Right renal cortex interstitium (tissue), 3 donors: Measurements from ENCODE around the gene PRR7. TPM values are rescaled to one million over a fixed set of nuclear protein-coding genes. Genes with fewer than 3 reads are reported as not detected.
"Not testable (repeated sequence)": the region's sequence is repeated elsewhere in the genome, so short reads cannot be mapped to it uniquely, and the experiment has no call there.

Experiments used
- DNase-seq, 3 donors: peaks; one replicate each; pipeline ENCODE4 v3.0.0-alpha.2; 2013; ENCODE audit warnings: low read depth in 3 of 3, low spot score in 2 of 3
- polyA plus RNA-seq, 3 donors: library from polyadenylated mRNA; unstranded; fragments of 120-200 nt; gene quantifications; one replicate each; pipeline ENCODE4 v1.2.1, GENCODE V29; 2013; ENCODE audit not compliant: insufficient read length in 3 of 3

PRR7 gene
- polyA plus RNA-seq, 3 donors: 0.95 to 1.1 (median 0.97) TPM

DNA sequence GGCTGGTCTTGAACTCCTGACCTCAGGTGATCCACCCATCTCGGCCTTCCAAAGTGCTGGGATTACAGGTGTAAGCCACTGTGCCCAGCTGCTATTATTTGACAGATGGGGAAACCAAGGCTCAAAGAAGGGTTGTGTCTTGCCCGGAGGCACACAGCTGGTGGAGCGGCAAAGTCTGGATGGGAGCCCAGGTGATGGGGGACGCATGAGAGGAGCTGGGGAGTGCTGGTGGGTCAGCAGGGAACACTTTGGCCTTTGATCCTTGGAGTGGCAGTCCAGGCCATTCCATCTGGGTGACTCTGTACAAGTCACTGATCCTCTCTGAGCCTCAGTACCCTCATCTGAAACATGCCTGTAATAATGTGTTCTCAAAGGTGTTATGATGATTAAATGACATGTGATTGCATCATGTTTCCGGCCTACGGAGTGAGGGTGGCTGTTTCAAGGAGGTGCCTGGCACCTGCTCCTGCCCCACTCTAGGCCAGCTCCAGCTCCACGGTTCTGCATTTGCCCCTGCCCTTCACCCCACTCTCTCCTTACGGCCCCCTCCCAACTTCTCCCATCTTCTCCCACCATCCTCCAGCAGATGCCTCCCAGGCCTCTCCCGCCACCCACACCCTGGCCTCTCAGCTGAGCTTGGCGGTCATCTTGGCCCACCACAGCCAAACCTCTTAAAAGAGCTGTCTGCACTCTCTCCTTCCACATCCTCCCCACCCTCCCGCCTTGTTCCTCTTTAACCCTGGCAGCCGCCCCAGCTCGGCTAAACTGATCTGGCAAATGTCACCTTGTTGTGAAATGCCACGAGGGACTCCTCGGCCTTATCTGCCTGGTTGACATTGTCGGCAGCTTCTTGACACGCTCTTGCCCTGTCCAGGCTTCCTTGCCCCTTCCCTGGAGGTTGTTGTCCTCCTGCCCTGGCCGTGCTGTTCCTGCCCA, 32.4 kb downstream of the PRR7 start:
- DNase-seq: no peak

GRCh38 chr5:177479774-177480173, 33.2 kb downstream of the PRR7 start:
- no peak for DNase-seq

- DNase-seq: no peak
These were observed 35.8 kb downstream of the PRR7 start for GRCh38 chr5:177482359-177482795.

DNA sequence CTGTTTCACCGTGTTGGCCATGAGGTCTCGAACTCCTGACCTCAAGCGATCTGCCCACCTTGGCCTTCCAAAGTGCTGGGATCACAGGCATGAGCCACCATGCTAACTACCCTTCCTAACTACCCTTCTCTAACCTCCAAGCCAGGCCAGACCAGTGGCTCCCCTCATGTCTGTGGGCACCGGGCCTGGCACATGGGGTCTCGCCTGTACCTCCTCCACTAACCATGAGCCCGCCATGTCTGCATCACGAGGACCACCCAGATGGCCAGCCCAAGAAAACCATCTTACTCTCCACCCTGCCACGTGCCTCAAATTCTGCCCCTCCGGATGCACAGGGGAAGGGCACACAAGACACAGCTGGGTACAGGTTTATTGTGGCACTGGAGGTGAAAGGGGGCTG, 36.4 kb downstream of the PRR7 start:
- DNase-seq: no peak

- DNase-seq: no peak
These were observed 37.6 kb downstream of the PRR7 start for GRCh38 chr5:177483994-177484901.

DNA sequence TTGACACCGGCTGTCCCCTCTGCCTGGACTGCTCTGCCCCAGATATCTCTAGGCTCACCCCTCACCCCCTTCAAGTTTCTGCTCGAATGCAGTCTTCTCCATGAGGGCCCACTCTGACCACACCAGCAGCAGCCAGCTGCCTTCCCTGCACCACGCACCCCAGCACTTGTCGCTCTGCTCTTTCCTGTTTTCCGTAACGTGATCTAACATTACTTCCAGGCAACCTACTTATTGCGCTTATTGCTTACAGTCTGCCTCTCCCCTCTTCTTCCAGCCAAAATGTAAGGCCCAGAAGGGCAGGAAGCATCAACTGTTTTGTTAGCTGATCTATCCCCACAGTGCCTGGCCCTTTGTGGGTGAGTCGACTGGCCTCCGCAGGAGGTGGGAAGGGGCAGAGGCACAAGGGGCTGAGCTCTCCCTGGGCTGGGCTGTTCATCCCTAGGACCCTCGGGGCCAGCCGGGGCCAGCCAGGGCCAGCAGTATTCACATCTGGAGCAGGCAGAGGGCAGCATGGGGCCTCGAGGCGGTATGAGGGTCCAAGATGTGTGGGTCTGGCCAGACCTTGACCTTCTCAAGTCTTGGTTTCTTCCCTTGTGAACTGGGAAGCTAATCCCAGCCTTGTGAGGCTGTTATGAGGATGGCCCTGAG, 38.4 kb downstream of the PRR7 start:
- DNase-seq: no peak

- DNase-seq: not testable (repeated sequence)
These were observed 39.1 kb downstream of the PRR7 start for GRCh38 chr5:177485753-177486152.

GRCh38 chr5:177486256-177486655, 39.6 kb downstream of the PRR7 start:
- no peak for DNase-seq

GRCh38 chr5:177487144-177487543, 40.5 kb downstream of the PRR7 start:
- DNase-seq: no peak

GRCh38 chr5:177487975-177488374, 41.4 kb downstream of the PRR7 start:
- no peak for DNase-seq

- no peak for DNase-seq
These were observed 42.6 kb downstream of the PRR7 start for GRCh38 chr5:177489119-177489716.

- DNase-seq: no peak
These were observed 43.8 kb downstream of the PRR7 start for GRCh38 chr5:177490311-177490991.

DNA sequence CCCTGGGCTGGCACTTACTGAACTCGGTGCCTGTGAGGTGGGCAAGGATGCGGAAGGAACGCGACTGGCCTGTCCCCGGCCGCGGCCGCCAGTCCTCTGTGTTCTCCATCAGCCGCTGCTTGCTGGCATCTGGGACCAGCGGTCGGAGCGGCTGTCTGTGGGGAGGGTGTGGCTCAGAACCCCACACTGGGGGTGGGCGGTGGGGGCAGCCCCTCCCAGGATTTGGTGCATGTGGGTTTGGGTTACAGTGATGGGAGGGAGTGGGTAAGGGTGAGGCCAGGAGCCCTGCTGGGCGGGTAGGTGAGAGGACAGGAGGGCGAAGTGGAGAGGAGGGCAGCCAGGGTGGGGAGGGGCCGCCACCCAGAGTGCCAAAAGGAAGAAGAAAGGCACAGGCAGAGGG, 44.4 kb downstream of the PRR7 start:
- no peak for DNase-seq

- DNase-seq: no peak
These were observed 44.9 kb downstream of the PRR7 start for GRCh38 chr5:177491429-177491945.

DNA sequence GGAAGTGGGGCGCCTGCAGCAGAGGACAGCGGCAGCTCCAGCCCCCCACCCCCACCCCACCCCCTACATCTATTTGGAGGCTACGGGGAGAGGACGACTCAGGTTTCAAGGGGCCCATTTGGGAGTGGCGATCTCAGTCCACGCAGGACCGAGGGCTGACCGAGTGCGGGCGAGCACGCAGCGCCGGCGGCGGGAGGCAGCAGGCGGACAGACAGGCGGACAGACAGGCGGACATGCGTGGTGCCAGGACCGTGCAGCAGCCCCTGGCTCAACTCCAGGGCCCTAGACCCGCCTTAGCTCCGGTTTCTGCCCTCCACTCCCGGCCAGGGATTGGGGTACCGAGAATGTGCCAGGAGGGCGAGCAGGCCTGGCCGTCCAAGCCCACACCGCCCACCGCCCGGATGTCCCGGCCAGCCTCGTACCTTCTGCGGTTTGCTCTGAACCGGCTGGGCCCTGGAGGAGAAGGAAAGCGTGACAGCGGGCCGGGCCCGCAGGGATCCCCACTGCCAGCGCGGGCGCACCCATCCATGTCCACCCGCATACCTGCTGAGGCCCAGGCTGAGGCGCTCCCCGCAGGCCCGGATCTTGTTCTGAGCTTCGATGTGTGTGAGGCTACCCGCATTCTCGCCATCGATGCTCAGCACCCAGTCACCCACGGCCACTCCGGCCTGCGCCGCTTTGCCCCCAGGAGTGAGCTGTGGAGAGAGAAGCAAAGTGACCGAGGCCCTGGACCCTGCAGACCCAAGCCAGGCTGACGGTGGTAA, 45.6 kb downstream of the PRR7 start:
- no peak for DNase-seq

DNA sequence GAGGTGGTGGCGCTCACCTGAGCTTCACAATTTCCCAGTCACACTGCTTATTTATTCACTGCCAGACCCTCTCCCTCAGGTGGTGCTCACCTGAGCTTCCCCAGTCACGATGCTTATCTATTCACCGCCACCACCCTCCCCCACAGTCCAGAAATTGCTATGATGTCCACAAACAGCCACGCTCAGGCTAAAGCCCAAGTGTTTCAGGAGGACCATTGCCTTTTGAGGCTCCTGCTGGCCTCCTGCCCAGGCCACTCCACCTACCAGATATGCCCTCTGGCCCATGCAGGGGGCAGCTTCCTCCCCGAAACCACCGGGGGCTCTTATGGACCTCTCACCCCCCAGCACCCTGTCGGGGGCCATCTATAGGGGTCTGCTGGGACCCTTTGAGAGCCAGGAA, 46.2 kb downstream of the PRR7 start:
- no peak for DNase-seq

DNA sequence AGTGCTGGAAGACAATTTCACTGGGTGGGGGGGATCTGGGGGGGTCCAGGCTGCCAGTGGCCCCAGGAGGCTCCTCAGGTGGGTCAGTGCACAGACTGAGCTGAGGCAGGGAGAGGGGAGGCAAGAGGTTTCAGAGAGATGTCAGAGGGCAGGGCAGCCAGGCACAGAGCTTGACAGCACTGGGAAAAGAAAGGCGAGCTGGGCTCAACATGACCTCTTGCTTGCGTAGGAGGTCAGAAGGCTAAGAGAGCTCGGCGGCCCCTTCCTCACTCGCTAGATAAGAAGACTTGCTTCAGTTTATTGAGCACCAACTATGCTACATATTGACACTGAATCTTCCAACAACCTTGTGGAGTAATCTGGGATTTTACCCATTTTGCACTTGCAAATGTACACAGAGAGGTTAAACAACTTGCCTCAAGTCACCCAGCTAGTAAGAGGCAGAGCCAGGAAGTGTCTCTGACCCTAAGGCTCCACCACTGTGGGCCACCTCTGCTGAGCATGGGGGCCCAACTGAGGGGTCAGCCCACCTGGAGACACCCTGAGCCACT, 47.3 kb downstream of the PRR7 start:
- no peak for DNase-seq

DNA sequence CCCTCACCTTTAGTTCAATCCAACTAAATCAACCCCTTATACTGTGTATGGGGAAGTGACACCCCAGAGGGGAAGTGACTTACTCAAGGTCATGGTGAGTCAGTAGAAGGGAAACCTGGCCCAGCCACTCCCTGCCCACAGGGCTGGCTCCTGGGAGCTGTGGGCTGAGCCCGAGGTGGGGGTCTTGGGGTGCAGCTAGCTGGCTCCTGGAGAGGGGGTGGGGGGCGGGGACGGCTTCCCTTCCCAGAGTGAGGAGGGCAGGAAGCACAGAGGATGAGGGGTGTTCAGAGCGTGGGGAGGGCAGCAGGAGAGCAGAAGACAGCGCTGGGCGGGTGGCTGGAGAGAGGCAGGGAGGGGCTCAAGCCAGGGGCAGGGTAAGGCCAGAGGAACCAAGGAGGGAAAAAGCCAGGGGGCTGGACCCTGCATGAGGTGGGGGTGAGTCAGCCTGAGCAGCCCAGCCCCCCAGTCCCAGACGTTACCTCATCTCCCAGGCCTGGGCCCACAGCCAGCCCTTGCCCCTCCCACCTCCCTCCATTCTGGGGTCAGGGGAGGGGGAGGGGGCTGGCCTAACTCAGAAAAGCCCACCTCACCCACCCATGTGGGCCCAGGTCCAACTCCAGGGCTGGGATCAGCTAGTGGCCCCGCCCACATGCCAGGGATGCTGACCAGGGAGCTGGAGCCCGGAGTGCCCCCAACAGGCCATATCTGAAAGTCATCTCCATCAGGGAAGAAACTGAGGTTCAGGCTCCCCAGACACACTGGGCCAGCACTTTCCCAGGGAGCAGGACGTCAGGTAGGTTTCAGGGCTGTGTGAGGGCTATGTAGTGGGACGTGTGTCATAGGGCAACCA, 48.0 kb downstream of the PRR7 start:
- no peak for DNase-seq
